Measurements from ENCODE around the gene IGFL1.

- TF ChIP-seq, protein P1, sequence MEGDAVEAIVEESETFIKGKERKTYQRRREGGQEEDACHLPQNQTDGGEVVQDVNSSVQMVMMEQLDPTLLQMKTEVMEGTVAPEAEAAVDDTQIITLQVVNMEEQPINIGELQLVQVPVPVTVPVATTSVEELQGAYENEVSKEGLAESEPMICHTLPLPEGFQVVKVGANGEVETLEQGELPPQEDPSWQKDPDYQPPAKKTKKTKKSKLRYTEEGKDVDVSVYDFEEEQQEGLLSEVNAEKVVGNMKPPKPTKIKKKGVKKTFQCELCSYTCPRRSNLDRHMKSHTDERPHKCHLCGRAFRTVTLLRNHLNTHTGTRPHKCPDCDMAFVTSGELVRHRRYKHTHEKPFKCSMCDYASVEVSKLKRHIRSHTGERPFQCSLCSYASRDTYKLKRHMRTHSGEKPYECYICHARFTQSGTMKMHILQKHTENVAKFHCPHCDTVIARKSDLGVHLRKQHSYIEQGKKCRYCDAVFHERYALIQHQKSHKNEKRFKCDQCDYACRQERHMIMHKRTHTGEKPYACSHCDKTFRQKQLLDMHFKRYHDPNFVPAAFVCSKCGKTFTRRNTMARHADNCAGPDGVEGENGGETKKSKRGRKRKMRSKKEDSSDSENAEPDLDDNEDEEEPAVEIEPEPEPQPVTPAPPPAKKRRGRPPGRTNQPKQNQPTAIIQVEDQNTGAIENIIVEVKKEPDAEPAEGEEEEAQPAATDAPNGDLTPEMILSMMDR (IDR thresholded peaks at IDR 0.05): no peak
- TF ChIP-seq POLR2A (IDR thresholded peaks at IDR 0.05): no peak
Measured at GRCh38 chr19:46232938-46233621, 3.5 kb downstream of the IGFL1 start.
